GM06990 (cell line): Measurements from ENCODE around the gene PPP1R15B.

Experiments used
- DNase-seq: peaks from one replicate; pipeline ENCODE4 v3.0.0-alpha.2; 2011; ENCODE audit not compliant: insufficient read length; ENCODE audit errors: extremely low read depth
- H3K27me3 ChIP-seq: replicated peaks from 2 replicates; pipeline ENCODE4 v1.6.0; 2011; ENCODE audit warnings: low read length; ENCODE audit not compliant: control insufficient read depth, insufficient read depth
- H3K36me3 ChIP-seq: 2 replicates; pipeline ENCODE4 v1.5.1; 2011; ENCODE audit warnings: low read length; ENCODE audit not compliant: control insufficient read depth, insufficient read depth
- H3K4me3 ChIP-seq: replicated peaks from 2 replicates; pipeline ENCODE4 v1.5.1; 2011; ENCODE audit warnings: low read depth, mild to moderate bottlenecking, control low read depth, low read length
- CTCF ChIP-seq: IDR thresholded peaks from 2 replicates; pipeline ENCODE4 v1.5.1; 2011; ENCODE audit warnings: low read length, control low read depth, mild to moderate bottlenecking, inconsistent platforms; ENCODE audit not compliant: insufficient read depth, poor library complexity, severe bottlenecking

Gene PPP1R15B

GRCh38 chr1:204409836-204410687 is 1.6 kb downstream of the PPP1R15B start:
- Histone ChIP-seq H3K36me3 (peaks cover 3% of the 10 kb centered on the region), H3K27me3 (no peaks in the 10 kb centered on the region), H3K4me3 (peak overlapping the region; percentile 97)
- no peak for DNase-seq
- TF ChIP-seq CTCF = no peak

- H3K36me3 ChIP-seq = peaks cover 3% of the 10 kb centered on the region
Measured at GRCh38 chr1:204409123-204409522, 2.5 kb downstream of the PPP1R15B start.

GRCh38 chr1:204408602-204409001 is 3.0 kb downstream of the PPP1R15B start:
- H3K36me3 ChIP-seq = peaks cover 4% of the 10 kb centered on the region
- DNase-seq = no peak
- no peaks in the 10 kb centered on the region for H3K27me3 ChIP-seq
- peak overlapping the region; percentile 97 for H3K4me3 ChIP-seq
- TF ChIP-seq CTCF = no peak

More at GRCh38 chr1:204409123-204409522, 2.5 kb downstream of the PPP1R15B start:
- H3K27me3 ChIP-seq = no peaks in the 10 kb centered on the region
- no peak for DNase-seq
- no peak for TF ChIP-seq CTCF
- H3K4me3 ChIP-seq = peak overlapping the region; percentile 97

GRCh38 chr1:204408074-204408507 is 3.5 kb downstream of the PPP1R15B start:
- H3K36me3 ChIP-seq = peaks cover 4% of the 10 kb centered on the region
- no peak for TF ChIP-seq CTCF
- peak overlapping the region; percentile 97 for H3K4me3 ChIP-seq
- DNase-seq = no peak
- no peaks in the 10 kb centered on the region for H3K27me3 ChIP-seq

GRCh38 chr1:204407295-204407971 is 4.2 kb downstream of the PPP1R15B start:
- H3K27me3 ChIP-seq = no peaks in the 10 kb centered on the region
- H3K36me3 ChIP-seq = peaks cover 4% of the 10 kb centered on the region
- H3K4me3 ChIP-seq = peak overlapping the region; percentile 97
- DNase-seq = no peak
- TF ChIP-seq CTCF = no peak
